Suppressor macrophage treated with lipopolysaccharide for 1 hour (primary cell): ENCODE results near the gene AGPAT2.

ENCODE experiments used
- DNase-seq, 3 donors: peaks; one replicate each; pipeline ENCODE4 v3.0.0-alpha.2; 2020 to 2022

The AGPAT2 gene

GRCh38 chr9:136661641-136662325 lies 25.5 kb downstream of the AGPAT2 start:
- DNase-seq = no peak

- no peak for DNase-seq
These were observed 26.2 kb downstream of the AGPAT2 start for GRCh38 chr9:136660971-136661550.

GRCh38 chr9:136659861-136660784 lies 27.1 kb downstream of the AGPAT2 start:
- no peak for DNase-seq

- DNase-seq = no peak
These were observed 28.3 kb downstream of the AGPAT2 start for GRCh38 chr9:136658849-136659535.

- DNase-seq = no peak
These were observed 29.0 kb downstream of the AGPAT2 start for GRCh38 chr9:136657974-136658848.

GRCh38 chr9:136656795-136657611 lies 30.3 kb downstream of the AGPAT2 start:
- peak; percentile 56 to 62 (median 59) for DNase-seq

GRCh38 chr9:136656183-136656738 lies 31.0 kb downstream of the AGPAT2 start:
- no peak for DNase-seq

- peak in 2 of 3 donors; percentile 42 to 43 for DNase-seq
These were observed 31.6 kb downstream of the AGPAT2 start for GRCh38 chr9:136655536-136656182.

GRCh38 chr9:136654820-136655535 lies 32.3 kb downstream of the AGPAT2 start:
- no peak for DNase-seq

- peak in 2 of 3 donors; percentile 27 to 43 for DNase-seq
These were observed 33.8 kb downstream of the AGPAT2 start for GRCh38 chr9:136653323-136654079.

- DNase-seq = no peak
These were observed 35.4 kb downstream of the AGPAT2 start for GRCh38 chr9:136651860-136652259.

- no peak for DNase-seq
These were observed 36.6 kb downstream of the AGPAT2 start for GRCh38 chr9:136650648-136651047.

- no peak for DNase-seq
These were observed 37.2 kb downstream of the AGPAT2 start for GRCh38 chr9:136650021-136650420.

- peak; percentile 51 to 63 (median 57) for DNase-seq
These were observed 38.5 kb downstream of the AGPAT2 start for GRCh38 chr9:136648751-136649150.

GRCh38 chr9:136646827-136647711 lies 40.2 kb downstream of the AGPAT2 start:
- DNase-seq = no peak

- DNase-seq = peak in 2 of 3 donors; percentile 41 to 60
These were observed 41.1 kb downstream of the AGPAT2 start for GRCh38 chr9:136645903-136646754.
